Endothelial cell of umbilical vein (primary cell): ENCODE data around the gene PLXDC2. TPM values are rescaled to one million over a fixed set of nuclear protein-coding genes. Genes with fewer than 3 reads are reported as not detected.

Source experiments
- BruUV-seq: library from RNA; stranded (reverse); fragments of 400-500 nt; replicated peaks from 2 replicates; lab custom pipeline; 2021; lab: Mats Ljungman, UMichigan
- CTCF ChIA-PET: fragments of 300-600, 350-600 bp; sonication (Branson Sonifier 250); formaldehyde crosslinking; loops from one replicate; lab custom pipeline; 2021; ENCODE audit warnings: antibody characterized with exemption, inconsistent platforms; lab: Charles Lee
- POLR2A ChIA-PET: fragments of 300-600, 350-600 bp; sonication (Branson Sonifier 250); formaldehyde crosslinking; loops from one replicate; lab custom pipeline; 2021; ENCODE audit warnings: antibody characterized with exemption, inconsistent platforms; lab: Charles Lee
- DNase-seq: peaks from one replicate; pipeline ENCODE4 v3.0.0-alpha.2; 2011; ENCODE audit warnings: low read depth, low spot score
- FAIRE-seq: peaks from 2 replicates; lab custom pipeline; 2011; peaks lifted over from hg19 to GRCh38; lab: Jason Lieb, UNC
- H2AFZ ChIP-seq: 2 replicates; pipeline ENCODE4 v1.6.0; 2012; ENCODE audit warnings: low read depth, low read length, control low read depth, inconsistent platforms
- H3K27ac ChIP-seq: 2 replicates; pipeline ENCODE4 v1.5.1; 2011; ENCODE audit warnings: low read depth, mild to moderate bottlenecking, control low read depth, low read length, moderate library complexity; ENCODE audit not compliant: insufficient read depth
- H3K27me3 ChIP-seq, 2 experiments: 2 replicates each; pipeline versions ENCODE4 v1.6.0 to v1.6.1; 2011; ENCODE audit warnings: low read length in 2 of 2, mixed read lengths in 1 of 2; ENCODE audit not compliant: control insufficient read depth in 2 of 2, insufficient read depth in 2 of 2
- H3K36me3 ChIP-seq, 2 experiments: 2 replicates in 1 of 2; 3 replicates in 1 of 2; pipeline ENCODE4 v1.5.1; 2011; ENCODE audit warnings: low read length in 2 of 2, mild to moderate bottlenecking in 1 of 2, moderate library complexity in 1 of 2; ENCODE audit not compliant: control insufficient read depth in 2 of 2, insufficient read depth in 2 of 2; ENCODE audit errors: extremely low read depth in 1 of 2
- H3K4me1 ChIP-seq: 3 replicates; pipeline ENCODE4 v1.5.1; 2011; ENCODE audit warnings: mild to moderate bottlenecking, low read length; ENCODE audit not compliant: control insufficient read depth, insufficient read depth; ENCODE audit errors: extremely low read depth
- H3K4me2 ChIP-seq: 2 replicates; pipeline ENCODE4 v1.6.1; 2011; ENCODE audit warnings: low read length, control low read depth, mixed read lengths; ENCODE audit not compliant: insufficient read depth
- H3K4me3 ChIP-seq, 3 experiments: fragments of 200-600 bp in 1 of 3; sonication (generic), shearing (Covaris generic) in 1 of 3; replicated peaks in 1 of 3; 2 replicates each; pipeline ENCODE4 v1.5.1; 2011 to 2016; ENCODE audit warnings: control low read depth in 3 of 3, low read length in 3 of 3, mild to moderate bottlenecking in 2 of 3, inconsistent platforms in 1 of 3, low read depth in 1 of 3, moderate library complexity in 1 of 3; ENCODE audit not compliant: insufficient read depth in 1 of 3
- H3K79me2 ChIP-seq: 2 replicates; pipeline ENCODE4 v1.6.0; 2012; ENCODE audit warnings: low read length, inconsistent platforms; ENCODE audit not compliant: control insufficient read depth, insufficient read depth
- H3K9ac ChIP-seq: replicated peaks from 2 replicates; pipeline ENCODE3; 2011; ENCODE audit warnings: low read length, control low read depth; ENCODE audit not compliant: insufficient read depth; ENCODE audit errors: extremely low read depth
- H3K9me1 ChIP-seq: replicated peaks from 3 replicates; pipeline ENCODE4 v1.6.0; 2011; ENCODE audit warnings: mild to moderate bottlenecking, low read length; ENCODE audit not compliant: control insufficient read depth, insufficient read depth; ENCODE audit errors: extremely low read depth
- H3K9me3 ChIP-seq: replicated peaks from 2 replicates; pipeline ENCODE4 v1.5.1; 2012; ENCODE audit warnings: low read length, inconsistent platforms; ENCODE audit not compliant: control insufficient read depth, insufficient read depth
- H4K20me1 ChIP-seq: replicated peaks from 2 replicates; pipeline ENCODE3; 2011; ENCODE audit warnings: mild to moderate bottlenecking, low read length; ENCODE audit not compliant: control insufficient read depth, insufficient read depth; ENCODE audit errors: extremely low read depth
- EZH2 ChIP-seq: IDR thresholded peaks from 2 replicates; pipeline ENCODE4 v1.6.1; 2012; ENCODE audit warnings: borderline replicate concordance, low read depth, mild to moderate bottlenecking, moderate library complexity, low read length, inconsistent platforms; ENCODE audit not compliant: severe bottlenecking
- FOS ChIP-seq: IDR thresholded peaks from 2 replicates; pipeline ENCODE4 v1.6.1; 2011; ENCODE audit warnings: mild to moderate bottlenecking, low read length, moderate library complexity, borderline replicate concordance; ENCODE audit not compliant: insufficient read depth
- GATA2 ChIP-seq: IDR thresholded peaks from 2 replicates; pipeline ENCODE4 v1.7.0; 2011; ENCODE audit warnings: low read depth, mild to moderate bottlenecking, moderate library complexity, mixed read lengths, low read length; ENCODE audit not compliant: insufficient read length, insufficient read depth
- JUN ChIP-seq: IDR thresholded peaks from 2 replicates; pipeline ENCODE4 v1.6.1; 2011; ENCODE audit warnings: borderline replicate concordance, low read depth; ENCODE audit not compliant: insufficient read length, insufficient read depth
- MYC ChIP-seq: IDR thresholded peaks from one replicate; pipeline ENCODE4 v1.6.1; 2011; ENCODE audit warnings: mild to moderate bottlenecking, low read depth, low read length
- POLR2A ChIP-seq: IDR thresholded peaks from 2 replicates; pipeline ENCODE4 v1.6.1; 2012; ENCODE audit warnings: low read depth, mild to moderate bottlenecking, control low read depth, low read length
- POLR2AphosphoS5 ChIP-seq: IDR thresholded peaks from 2 replicates; pipeline ENCODE4 v1.6.1; 2012; ENCODE audit warnings: low read depth, mild to moderate bottlenecking, control low read depth, low read length, moderate library complexity; ENCODE audit not compliant: insufficient read depth
- dilution Hi-C: fragments of 300-500 bp; cut with MboI; formaldehyde crosslinking; loops from one replicate; pipeline ENCODE4 v1.15.0; 2019; ENCODE audit warnings: low sequenced_read_pairs; ENCODE audit not compliant: extremely low pct_ligation_motif_present
- intact Hi-C: fragments of 100-400 bp; cut with micrococcal nuclease; formaldehyde crosslinking; loops from one replicate; pipeline ENCODE4 v1.10.0; 2022
- polyA plus RNA-seq, 4 experiments: library from polyadenylated mRNA; depleted of rRNA in 3 of 4; stranded (reverse) in 3 of 4; unstranded in 1 of 4; fragments of >200 nt; gene quantifications; 2 replicates each; pipeline versions ENCODE4 v1.2.1 to v1.2.3, GENCODE V29; 2011 to 2012; ENCODE audit warnings: missing spikeins in 1 of 4
- total RNA-seq: library from RNA; stranded (reverse); gene quantifications from 2 replicates; pipeline ENCODE4 v1.2.3, GENCODE V29; 2021
- TF ChIP-seq, protein P1 (sequence below), 2 donors: IDR thresholded peaks; 1 replicate in 1 of 2; 2 replicates in 1 of 2; pipeline ENCODE4 v1.5.1; 2011; ENCODE audit warnings: low read length in 2 of 2, mild to moderate bottlenecking in 2 of 2, moderate library complexity in 2 of 2, control low read depth in 1 of 2, inconsistent platforms in 1 of 2, low read depth in 1 of 2; ENCODE audit not compliant: insufficient read depth in 1 of 2; ENCODE audit errors: extremely low read depth in 1 of 2
- TF ChIP-seq, protein P2 (sequence below): IDR thresholded peaks from 2 replicates; pipeline ENCODE4 v1.6.1; 2011; ENCODE audit not compliant: insufficient read depth, insufficient read length

The PLXDC2 gene
- total and polyA plus RNA-seq, 2 donors (not counting 3 experiments of a cell fraction or from before 2014, with no cell fraction given): 0.32 to 1.2 TPM

DNA sequence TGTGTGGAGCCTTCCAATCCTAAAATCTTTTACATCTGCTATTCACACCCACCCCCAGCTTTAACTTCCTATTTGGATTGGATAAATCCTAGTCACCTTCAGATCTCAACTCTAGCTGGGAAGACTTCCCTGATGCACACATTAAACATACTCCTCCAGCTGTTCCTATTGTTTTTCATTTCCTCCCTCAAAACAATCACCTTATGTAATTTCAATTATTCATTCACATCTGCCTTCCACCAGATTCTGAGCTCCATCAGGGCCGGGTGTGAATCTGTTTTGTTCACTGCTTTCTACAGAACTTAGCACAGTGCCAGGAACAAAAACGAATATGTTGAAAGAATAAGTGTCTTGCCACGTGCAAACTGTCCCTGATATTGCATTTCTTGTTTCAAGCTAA lies 497.4 kb downstream of the PLXDC2 start:
- ChIA-PET POLR2A (no interaction called here), CTCF (no interaction called here)
- Histone ChIP-seq H3K4me2 (no peak overlapping the region), H4K20me1 (no peaks in the 10 kb centered on the region), H3K36me3 (no peaks in the 10 kb centered on the region), H3K27me3 (no peaks in the 10 kb centered on the region), H3K4me1 (no peaks in the 10 kb centered on the region), H2AFZ (no peak overlapping the region), H3K27ac (no peak overlapping the region), H3K9me1 (no peaks in the 10 kb centered on the region), H3K79me2 (no peaks in the 10 kb centered on the region), H3K9me3 (peaks cover 2% of the 10 kb centered on the region), H3K9ac (no peak overlapping the region), H3K4me3 (no peak overlapping the region)
- DNase-seq (no peak), FAIRE-seq (no peak)
- intact Hi-C loops: no loop called here
- dilution Hi-C loops: no loop called here
- no TSS peak for BruUV-seq
- TF ChIP-seq EZH2: no peak
- TF ChIP-seq POLR2AphosphoS5: no peak
- TF ChIP-seq JUN: no peak
- no peak for TF ChIP-seq POLR2A

DNA sequence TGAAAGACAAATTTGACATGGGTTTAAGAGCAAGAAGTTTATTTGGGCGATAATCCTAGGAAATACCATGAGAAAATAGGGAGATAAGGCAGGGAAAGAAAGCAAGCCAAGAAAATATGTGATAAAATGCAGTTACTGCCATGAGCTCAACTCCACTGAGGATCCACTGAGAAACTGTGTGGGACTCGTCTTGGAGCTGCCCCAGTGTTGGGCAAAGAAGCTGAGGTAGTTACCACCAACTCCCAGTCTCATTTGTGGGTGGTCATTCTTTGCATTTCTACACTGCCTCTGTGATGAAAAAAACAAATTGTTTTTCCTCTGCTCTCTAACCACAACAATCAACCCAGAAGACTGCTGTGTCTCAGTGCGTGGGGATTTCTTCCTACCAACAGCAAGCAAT lies 498.2 kb downstream of the PLXDC2 start:
- intact Hi-C loops: no loop called here
- ChIA-PET POLR2A (no interaction called here), CTCF (no interaction called here)
- no peaks in the 10 kb centered on the region for H3K79me2 ChIP-seq
- no peak overlapping the region for H3K27ac ChIP-seq
- H4K20me1 ChIP-seq: no peaks in the 10 kb centered on the region
- H3K27me3 ChIP-seq: no peaks in the 10 kb centered on the region
- DNase-seq (no peak), FAIRE-seq (no peak)
- H3K9ac ChIP-seq: no peak overlapping the region
- no peaks in the 10 kb centered on the region for H3K9me1 ChIP-seq
- no peak for TF ChIP-seq MYC
- TF ChIP-seq EZH2: no peak
- no peak for TF ChIP-seq GATA2
- no peak for TF ChIP-seq FOS
- no peak for TF ChIP-seq POLR2A
- TF ChIP-seq, protein P1, sequence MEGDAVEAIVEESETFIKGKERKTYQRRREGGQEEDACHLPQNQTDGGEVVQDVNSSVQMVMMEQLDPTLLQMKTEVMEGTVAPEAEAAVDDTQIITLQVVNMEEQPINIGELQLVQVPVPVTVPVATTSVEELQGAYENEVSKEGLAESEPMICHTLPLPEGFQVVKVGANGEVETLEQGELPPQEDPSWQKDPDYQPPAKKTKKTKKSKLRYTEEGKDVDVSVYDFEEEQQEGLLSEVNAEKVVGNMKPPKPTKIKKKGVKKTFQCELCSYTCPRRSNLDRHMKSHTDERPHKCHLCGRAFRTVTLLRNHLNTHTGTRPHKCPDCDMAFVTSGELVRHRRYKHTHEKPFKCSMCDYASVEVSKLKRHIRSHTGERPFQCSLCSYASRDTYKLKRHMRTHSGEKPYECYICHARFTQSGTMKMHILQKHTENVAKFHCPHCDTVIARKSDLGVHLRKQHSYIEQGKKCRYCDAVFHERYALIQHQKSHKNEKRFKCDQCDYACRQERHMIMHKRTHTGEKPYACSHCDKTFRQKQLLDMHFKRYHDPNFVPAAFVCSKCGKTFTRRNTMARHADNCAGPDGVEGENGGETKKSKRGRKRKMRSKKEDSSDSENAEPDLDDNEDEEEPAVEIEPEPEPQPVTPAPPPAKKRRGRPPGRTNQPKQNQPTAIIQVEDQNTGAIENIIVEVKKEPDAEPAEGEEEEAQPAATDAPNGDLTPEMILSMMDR (IDR thresholded peaks at IDR 0.05; ENCODE audit: extremely low read depth in 1 of 2, insufficient read depth in 1 of 2, low read depth in 1 of 2, low read length in 2 of 2): no peak
- no peak for TF ChIP-seq POLR2AphosphoS5
- TF ChIP-seq, protein P2, sequence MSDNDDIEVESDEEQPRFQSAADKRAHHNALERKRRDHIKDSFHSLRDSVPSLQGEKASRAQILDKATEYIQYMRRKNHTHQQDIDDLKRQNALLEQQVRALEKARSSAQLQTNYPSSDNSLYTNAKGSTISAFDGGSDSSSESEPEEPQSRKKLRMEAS: no peak
- TF ChIP-seq JUN: no peak
- H3K9me3 ChIP-seq: peaks cover 2% of the 10 kb centered on the region
- BruUV-seq: no TSS peak
- H3K4me2 ChIP-seq: no peak overlapping the region
- H2AFZ ChIP-seq: no peak overlapping the region
- H3K36me3 ChIP-seq: no peaks in the 10 kb centered on the region
- H3K4me3 ChIP-seq: no peak overlapping the region
- H3K4me1 ChIP-seq: no peaks in the 10 kb centered on the region
- dilution Hi-C loops: no loop called here
